Measurements from ENCODE around the gene SMYD2. TPM values are rescaled to one million over a fixed set of nuclear protein-coding genes. Genes with fewer than 3 reads are reported as not detected.

The SMYD2 gene
- total and polyA plus RNA-seq, 2 experiments from 2014 or later = 34.4 to 39.8 TPM

DNA sequence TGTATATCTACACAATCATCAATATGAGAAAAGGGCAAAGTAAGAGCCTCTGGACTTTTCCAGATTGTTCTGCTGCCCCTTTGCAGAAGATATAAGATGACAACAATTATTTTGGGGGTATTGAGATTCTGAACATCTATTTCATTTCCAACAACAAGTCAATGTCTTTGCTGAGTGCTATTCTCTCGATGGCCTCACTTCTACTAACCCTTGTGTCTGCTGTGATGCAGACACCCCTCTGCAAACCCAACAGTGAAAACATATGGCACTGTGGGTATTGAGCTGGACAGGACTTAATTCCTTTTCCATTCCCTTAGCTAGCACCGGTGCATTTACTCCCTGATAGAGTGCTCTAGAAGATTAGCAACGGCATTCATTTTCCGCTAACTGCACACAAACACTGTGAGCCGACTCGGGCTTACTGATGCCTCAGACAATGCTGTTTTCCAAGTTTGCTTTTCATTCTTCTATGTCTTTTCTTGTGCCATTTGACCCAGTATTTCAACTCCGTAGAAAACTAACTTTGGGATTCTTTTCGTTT lies 33.4 kb upstream of the SMYD2 start:
- Histone ChIP-seq H2AFZ (no peak overlapping the region), H3K4me1 (ENCODE audit: insufficient read depth) (no peaks in the 10 kb centered on the region), H4K20me1 (ENCODE audit: insufficient read depth, poor library complexity, severe bottlenecking) (no peaks in the 10 kb centered on the region), H3K4me2 (no peak overlapping the region), H3K9me3 (ENCODE audit: low read depth) (no peaks in the 10 kb centered on the region), H3K79me2 (no peaks in the 10 kb centered on the region), H3K36me3 (replicated peaks; ENCODE audit: insufficient read depth, low read depth) (no peaks in the 10 kb centered on the region), H3K9me2 (replicated peaks; ENCODE audit: insufficient read depth) (no peaks in the 10 kb centered on the region), H3K27me3 (no peaks in the 10 kb centered on the region), H3K27ac (no peak overlapping the region), H3K4me3 (no peak overlapping the region)
- 80% methylated on average over 8 of the region's 8 CpGs for WGBS (ENCODE audit: low lambda C conversion rate, missing lambda C conversion rate)
- DNase-seq (ENCODE audit: low spot score) = no peak
- TF ChIP-seq EZH2 (IDR thresholded peaks at IDR 0.05; ENCODE audit: borderline replicate concordance) (no peak), EZH2phosphoT487 (IDR thresholded peaks at IDR 0.05; ENCODE audit: low read depth, severe bottlenecking, unreplicated experiment) (no peak)
- TF ChIP-seq, protein P1, sequence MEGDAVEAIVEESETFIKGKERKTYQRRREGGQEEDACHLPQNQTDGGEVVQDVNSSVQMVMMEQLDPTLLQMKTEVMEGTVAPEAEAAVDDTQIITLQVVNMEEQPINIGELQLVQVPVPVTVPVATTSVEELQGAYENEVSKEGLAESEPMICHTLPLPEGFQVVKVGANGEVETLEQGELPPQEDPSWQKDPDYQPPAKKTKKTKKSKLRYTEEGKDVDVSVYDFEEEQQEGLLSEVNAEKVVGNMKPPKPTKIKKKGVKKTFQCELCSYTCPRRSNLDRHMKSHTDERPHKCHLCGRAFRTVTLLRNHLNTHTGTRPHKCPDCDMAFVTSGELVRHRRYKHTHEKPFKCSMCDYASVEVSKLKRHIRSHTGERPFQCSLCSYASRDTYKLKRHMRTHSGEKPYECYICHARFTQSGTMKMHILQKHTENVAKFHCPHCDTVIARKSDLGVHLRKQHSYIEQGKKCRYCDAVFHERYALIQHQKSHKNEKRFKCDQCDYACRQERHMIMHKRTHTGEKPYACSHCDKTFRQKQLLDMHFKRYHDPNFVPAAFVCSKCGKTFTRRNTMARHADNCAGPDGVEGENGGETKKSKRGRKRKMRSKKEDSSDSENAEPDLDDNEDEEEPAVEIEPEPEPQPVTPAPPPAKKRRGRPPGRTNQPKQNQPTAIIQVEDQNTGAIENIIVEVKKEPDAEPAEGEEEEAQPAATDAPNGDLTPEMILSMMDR (IDR thresholded peaks at IDR 0.05; ENCODE audit: poor library complexity) = no peak

DNA sequence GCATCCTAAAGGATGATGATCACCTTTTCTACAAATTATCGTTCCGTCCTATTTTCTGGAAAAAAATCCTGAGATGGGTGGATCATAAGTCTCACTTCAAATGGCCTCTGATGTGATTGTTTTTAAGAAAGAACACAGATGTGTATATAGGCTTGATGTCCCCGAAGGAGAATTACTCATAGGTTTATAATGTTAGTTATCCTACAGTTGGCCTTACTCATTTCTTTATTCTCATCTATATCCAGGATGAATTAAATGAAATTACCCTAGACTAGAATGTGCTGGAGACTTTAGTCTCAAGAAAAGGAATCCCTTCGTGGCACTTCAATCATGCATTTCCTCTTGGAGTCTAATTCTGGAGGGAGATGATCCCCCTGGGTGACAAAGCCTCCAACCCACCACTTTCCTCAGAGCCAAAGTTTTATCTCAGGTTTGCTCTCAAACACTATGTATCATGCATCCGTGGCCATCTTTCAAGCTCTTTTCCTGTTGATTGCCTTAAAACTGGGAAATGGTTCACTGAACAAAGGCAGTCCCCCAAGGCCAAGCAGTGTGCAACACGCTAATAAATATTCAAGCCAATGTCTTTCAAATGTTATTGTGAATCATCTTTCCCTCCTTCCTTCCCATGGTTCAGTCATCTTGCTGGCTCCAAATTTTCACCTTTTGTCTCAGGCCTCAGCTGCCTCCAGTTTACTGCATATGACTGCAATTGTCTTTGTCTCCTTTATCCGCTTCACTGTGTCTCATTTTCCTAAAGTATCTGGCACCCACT lies 32.5 kb upstream of the SMYD2 start:
- Histone ChIP-seq H4K20me1 (ENCODE audit: insufficient read depth, poor library complexity, severe bottlenecking) (no peaks in the 10 kb centered on the region), H3K27me3 (no peaks in the 10 kb centered on the region), H3K36me3 (replicated peaks; ENCODE audit: insufficient read depth, low read depth) (no peaks in the 10 kb centered on the region), H3K27ac (no peak overlapping the region), H3K4me3 (no peak overlapping the region), H3K4me2 (no peak overlapping the region), H3K79me2 (no peaks in the 10 kb centered on the region), H3K9me3 (ENCODE audit: low read depth) (no peaks in the 10 kb centered on the region), H2AFZ (no peak overlapping the region), H3K9me2 (replicated peaks; ENCODE audit: insufficient read depth) (no peaks in the 10 kb centered on the region), H3K4me1 (ENCODE audit: insufficient read depth) (no peaks in the 10 kb centered on the region)
- no peak for DNase-seq (ENCODE audit: low spot score)
- WGBS (ENCODE audit: low lambda C conversion rate, missing lambda C conversion rate) = 89% methylated on average over 7 of the region's 7 CpGs
- TF ChIP-seq, protein P1 (IDR thresholded peaks at IDR 0.05; ENCODE audit: poor library complexity) = no peak
- no peak for TF ChIP-seq EZH2 (IDR thresholded peaks at IDR 0.05; ENCODE audit: borderline replicate concordance)
- no peak for TF ChIP-seq EZH2phosphoT487 (IDR thresholded peaks at IDR 0.05; ENCODE audit: low read depth, severe bottlenecking, unreplicated experiment)

DNA sequence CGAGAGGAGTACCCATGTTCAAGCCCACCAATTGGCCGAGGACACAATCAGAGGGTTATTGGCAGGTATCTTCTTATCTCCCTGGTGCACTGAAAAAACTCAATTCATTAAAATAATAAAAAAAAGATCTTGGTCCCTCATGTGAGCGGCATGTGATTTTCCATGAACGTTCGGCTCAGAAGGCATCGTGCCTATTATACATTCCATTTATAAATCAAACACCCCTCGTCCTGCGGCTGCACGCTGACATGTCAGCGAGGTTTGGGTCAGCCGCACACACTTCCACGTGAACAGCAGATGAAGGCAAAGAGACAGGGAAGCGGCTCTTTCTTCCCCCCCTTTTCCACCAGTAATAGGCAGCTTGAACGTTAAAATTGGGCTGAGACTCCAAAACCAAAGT lies 31.3 kb upstream of the SMYD2 start:
- TF ChIP-seq, protein P1 (IDR thresholded peaks at IDR 0.05; ENCODE audit: poor library complexity) = no peak
- no peak for TF ChIP-seq EZH2phosphoT487 (IDR thresholded peaks at IDR 0.05; ENCODE audit: low read depth, severe bottlenecking, unreplicated experiment)
- 96% methylated on average over 14 of the region's 14 CpGs for WGBS (ENCODE audit: low lambda C conversion rate, missing lambda C conversion rate)
- Histone ChIP-seq H3K4me2 (no peak overlapping the region), H3K79me2 (no peaks in the 10 kb centered on the region), H3K9me2 (replicated peaks; ENCODE audit: insufficient read depth) (no peaks in the 10 kb centered on the region), H3K27ac (no peak overlapping the region), H3K4me1 (ENCODE audit: insufficient read depth) (no peaks in the 10 kb centered on the region), H4K20me1 (ENCODE audit: insufficient read depth, poor library complexity, severe bottlenecking) (no peaks in the 10 kb centered on the region), H3K27me3 (no peaks in the 10 kb centered on the region), H3K36me3 (replicated peaks; ENCODE audit: insufficient read depth, low read depth) (no peaks in the 10 kb centered on the region), H2AFZ (no peak overlapping the region), H3K4me3 (no peak overlapping the region), H3K9me3 (ENCODE audit: low read depth) (no peaks in the 10 kb centered on the region)
- DNase-seq (ENCODE audit: low spot score) = no peak
